Daoy (cell line): ENCODE results near the gene CREG1. TPM values are rescaled to one million over a fixed set of nuclear protein-coding genes. Genes with fewer than 3 reads are reported as not detected.
"Not testable (repeated sequence)": the region's sequence is repeated elsewhere in the genome, so short reads cannot be mapped to it uniquely, and the experiment has no call there.

Experiments
- DNase-seq: peaks from one replicate; pipeline ENCODE4 v3.0.0-alpha.2; 2015; ENCODE audit warnings: low read depth
- total RNA-seq: library from RNA; depleted of rRNA; stranded (reverse); fragments of >200 nt; shearing (Covaris generic); gene quantifications from 2 replicates; pipeline ENCODE4 v1.2.3, GENCODE V29; 2014

CREG1 gene
- total RNA-seq, 1 experiment from 2014 or later, result 43.8 TPM

DNA sequence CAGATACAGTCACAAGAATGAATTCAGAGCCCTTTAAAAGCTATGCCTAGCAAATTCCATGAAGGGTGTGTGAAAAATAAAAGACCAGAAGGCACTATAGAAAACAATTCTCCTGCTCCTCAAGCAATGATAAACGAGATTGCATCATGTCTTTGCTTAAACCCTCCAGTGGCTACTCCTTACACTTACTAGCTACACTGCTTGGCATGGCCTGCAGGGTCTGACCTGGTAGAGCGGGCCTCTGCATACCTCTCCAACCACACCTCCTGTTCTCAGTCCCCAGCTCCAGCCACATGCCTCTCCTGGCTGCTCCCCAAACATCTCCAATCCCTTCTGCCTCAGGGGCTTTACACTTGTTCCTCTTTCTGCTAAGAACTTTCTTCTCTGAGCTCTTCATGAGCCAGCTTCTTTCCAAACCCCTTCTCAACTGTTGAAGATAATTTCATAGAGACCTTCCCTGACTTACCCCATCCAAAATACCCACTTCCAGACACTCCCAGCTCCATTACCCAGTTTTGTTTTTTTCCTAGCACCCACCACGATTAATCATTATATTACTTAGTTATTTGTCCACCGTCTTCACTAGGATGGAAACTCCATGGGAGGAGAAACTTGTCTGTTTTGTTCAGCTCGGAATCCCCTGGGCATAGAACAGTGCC is 11.2 kb upstream of the CREG1 start:
- DNase-seq, result no peak

DNA sequence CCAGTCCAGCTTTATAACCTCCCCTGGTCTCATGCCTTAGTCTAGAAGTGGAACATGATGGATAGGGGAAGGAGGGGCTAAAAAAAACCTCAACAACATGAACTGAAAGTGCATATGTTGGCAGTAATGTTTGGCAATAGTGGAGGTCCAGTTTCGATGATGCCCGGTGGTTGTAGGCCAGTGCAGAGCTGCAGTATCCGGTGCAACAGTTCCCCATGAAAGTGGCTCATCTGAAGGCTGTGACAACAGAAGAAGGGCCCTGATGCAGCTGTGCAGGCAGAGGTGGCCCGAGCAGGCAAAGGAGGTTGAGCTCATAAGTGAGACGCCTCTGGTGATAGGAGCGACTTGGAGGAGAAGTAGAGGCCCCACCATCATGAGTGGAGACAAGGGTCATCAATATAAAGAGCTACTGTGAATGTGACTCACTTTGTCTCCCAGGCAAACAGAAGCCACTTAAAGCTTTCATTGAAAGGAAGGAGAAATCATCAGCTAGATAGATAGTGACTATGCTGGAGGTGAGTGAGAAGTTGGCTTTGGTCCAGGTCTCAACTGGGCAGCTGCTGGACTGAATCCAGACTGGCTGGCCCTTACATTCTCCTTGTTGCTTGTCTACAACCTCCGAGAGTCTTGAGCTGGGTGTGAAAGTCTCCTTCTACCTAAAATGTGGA is 10.2 kb upstream of the CREG1 start:
- peak; percentile 37 for DNase-seq

DNA sequence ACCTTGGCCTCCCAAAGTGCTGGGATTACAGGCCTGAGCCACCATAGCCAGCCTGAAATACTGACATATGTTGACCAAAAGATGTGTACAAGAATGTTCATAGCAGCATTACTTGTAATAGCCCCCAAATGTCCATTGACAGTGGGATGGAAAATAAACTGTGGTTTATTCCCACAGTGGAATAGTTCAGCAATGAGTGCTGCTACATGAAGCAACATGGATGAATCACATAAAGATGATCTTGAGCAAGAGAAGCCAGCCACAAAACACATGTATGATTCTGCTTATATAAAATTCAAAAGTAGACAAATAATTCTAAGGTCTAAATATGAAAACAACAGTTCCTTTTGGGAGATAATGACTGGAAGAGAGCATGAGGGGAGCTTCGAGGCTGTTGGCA is 9.1 kb upstream of the CREG1 start:
- DNase-seq, result no peak

DNA sequence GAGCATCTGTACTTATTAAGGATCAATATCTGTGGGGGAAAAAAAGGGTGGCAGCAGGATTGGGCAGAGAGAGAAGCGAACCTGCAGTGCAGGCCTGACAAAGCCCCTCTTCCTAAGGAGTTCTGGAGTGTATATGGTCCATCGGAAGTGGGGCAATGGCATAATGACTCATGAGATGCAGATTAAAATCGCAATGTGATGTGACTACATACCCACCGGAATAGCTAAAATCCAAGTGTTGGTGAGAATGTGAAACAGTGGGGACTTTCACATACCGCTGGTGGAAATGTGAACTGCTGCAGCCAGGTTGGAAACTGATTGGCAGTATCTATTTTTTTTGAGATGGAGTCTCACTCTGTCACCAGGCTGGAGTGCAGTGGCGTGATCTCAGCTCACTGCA is 8.2 kb upstream of the CREG1 start:
- peak; percentile 37 for DNase-seq

DNA sequence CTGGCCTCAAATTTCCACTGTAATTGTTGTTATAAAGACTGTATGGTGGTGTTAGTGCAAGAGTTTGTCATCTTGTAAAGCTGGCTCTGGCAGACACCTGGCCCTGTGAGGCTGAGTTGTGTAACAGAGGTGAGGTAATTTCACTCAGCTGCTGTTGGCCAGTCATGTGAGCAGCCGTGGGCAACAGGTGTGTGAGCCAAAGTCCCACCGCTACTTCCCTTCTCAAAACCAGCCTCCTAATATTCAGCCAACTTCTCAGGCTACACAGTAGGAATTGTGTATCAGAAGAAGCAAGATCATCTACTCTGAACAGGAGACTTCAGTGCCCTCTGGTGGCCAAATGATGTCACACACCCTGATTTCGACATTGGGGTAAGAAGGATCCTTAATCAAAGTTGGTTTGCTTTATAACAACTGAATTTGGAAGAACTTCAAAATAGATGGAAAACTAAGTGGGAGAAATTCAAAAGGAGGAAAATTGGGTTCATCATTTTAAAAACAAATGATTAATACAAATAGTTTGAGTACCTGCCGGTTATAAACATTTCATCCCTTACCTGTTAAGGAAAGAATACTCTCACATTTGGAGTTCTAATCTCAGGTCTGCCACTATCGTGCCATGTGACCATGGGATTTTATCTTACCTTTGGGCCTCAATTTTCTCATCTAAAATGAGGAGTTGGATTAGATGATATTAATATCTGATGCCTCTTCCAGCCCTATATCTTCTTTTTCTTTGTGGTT is 2.6 kb upstream of the CREG1 start:
- DNase-seq, result peak; percentile 64

DNA sequence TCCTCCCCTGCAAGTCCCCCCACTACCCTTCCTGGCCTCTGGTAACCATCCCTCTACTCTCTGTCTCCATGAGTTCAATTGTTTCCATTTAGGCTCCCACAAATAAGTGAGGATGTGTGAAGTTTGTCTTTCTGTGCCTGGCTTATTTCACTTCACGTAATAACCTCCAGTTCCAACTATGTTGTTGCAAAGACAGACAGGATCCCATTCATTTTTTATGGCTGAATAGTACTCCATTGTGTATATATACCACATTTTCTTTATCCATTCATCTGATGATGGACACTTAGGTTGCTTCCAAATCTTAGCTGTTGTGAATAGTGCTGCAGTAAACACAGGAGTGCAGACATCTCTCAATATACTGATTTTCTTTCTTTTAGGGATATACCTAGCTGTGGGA is 1.5 kb upstream of the CREG1 start:
- not testable (repeated sequence) for DNase-seq

DNA sequence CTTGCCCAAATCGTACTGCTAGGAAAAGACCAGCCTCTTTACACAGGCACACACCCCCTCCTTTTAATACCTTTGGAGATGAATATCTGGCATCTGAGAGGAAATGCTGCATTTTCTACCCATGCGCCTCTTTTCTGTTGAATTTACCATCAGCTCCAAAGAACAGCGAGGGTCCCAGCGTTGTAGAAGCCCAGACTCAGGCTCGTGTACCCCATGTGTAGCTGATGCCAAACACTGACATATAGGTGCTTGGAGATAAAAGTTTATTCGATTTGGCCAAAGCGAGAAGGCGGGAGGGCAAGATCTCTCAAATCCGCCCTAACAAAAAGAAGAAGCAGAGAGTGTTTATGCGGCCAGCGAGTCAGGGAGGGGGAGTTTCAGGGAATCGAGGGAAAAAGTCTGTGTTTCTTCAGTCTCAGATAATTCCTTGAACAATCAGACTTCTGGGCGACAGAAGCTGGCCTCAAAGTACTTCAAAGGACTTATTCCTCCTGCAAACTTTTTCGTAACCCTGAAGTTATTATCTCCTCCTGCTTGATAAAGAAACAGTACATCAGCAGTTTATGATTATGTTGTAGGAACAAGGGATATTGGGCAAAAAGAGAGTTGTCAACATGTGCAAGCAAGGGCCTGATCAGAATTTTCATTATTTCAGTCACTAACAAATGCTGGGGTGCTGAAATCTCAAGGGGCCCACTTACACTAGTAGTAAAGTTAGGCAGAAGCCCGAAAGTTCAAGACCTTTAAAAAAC is 642 bp upstream of the CREG1 start:
- no peak for DNase-seq

DNA sequence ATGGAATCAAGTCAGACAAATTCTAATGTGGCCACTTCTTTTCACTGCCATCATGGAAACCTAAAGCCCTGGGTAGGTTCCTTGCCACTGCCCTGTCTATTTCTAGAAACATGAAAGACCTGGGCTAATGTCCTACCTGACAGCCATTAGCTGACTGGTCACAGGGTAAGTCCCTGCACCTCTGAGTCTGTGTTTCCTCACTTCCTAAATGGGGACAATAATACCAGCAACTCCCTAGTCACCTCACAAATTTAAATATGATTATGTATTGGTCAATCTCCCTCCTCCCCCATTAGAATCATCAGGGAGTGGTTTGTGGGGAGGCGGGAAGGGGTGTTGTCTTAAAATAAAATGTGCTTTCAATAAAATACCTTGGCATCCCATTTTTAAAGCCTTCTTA is 2.2 kb downstream of the CREG1 start:
- DNase-seq, result no peak

DNA sequence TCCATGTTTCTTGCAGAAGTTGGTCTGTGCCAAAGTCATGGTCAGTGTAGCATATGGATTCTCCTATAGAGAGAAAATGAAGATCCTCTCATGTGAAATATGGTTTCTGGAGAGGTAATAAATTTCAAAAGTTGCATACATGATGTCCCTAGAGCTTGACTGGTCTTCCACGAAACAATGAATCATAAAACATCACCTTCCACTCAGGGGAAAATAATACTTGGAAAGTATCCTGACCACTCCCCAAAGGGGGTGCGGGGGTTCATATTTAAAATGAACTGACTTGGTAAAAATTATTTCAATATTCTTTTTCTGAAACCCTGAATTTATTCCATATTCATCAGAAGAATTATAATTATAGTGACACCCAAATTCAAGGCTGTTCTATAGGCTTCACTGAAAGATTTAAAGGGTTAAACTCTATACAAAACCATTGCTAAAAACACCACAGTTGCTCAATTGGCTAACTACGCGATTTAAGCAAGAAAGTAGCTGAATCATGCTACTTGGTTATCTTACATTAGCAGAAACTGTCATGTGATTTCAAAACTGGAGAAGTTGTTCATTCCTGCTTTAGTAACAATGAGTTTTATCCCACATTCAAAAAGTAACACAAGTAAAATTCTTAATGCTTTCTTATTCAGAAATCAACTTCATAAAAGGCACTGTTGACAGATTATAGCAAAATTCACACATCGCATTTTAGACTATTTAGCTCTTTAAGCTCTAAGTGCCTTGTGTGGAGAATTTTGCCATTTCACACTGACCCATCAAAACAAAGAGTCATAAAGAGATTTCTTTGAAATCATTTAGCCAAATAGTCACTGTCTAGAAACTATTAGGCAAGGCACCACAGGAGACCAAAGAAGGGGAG is 5.3 kb downstream of the CREG1 start:
- no peak for DNase-seq

DNA sequence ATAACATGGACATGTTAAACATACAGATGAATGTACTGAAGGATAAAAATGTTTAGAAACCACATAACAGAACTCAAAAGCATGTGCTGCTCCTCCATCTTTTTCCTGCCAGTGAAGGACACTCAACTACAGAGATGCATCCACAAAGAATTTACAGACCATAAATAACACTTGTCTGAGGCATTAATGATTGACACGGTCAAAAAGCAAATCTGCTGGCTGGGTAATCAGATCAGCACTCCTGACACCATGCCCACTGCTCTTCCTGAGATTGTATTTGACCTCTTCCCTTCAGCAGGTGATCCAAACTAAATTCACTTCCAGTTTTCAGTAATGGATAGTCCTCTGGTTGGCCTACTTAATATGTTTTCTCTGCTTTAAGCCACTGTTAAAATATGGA is 6.6 kb downstream of the CREG1 start:
- DNase-seq, result no peak

DNA sequence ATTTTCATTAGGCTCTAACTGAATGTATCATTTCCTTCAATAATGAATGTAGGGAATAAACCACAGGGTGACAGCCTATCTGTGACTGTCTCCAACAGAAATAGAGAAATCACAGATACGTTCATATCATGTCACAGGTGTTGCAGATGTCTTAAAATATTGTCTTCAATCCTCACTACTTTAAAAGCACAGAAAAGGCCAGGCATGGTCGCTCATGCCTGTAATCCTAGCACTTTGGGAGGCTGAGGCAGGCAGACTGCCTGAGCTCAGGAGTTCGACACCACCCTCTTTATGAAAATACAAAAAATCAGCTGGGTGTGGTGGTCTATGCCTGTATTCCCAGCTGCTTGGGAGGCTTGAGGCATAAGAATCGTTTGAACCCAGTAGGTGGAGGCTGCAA is 8.2 kb downstream of the CREG1 start:
- DNase-seq, result no peak

DNA sequence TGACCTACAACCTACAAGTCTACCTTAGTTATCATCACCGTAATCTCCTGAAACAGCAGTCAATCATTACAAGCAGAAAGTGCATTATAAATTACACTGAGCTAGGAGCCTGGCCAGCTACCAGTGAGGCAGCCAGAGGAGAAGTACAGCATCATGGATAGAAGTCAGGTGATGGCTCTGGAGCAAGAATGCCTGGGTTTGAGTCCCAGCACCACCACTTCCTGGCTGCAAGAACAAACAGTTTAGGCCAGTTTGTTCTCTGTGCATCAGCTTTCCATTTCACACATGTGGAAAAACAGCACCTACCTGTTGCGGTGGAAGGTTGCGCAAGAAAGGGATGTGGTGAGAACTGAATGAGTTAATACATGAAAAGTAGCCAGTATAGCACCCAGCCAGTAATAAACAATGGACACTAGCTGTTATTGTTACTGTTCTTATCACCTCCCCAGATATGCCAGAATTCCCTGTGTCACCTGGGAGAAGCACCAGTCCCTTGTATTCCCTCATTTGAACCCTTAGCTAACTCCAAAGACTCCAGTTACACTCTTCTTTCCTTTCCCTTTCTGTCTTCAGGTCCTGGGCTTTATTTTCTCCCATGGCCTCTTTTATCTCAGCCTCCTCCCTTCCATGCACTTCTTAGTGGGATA is 9.0 kb downstream of the CREG1 start:
- no peak for DNase-seq

DNA sequence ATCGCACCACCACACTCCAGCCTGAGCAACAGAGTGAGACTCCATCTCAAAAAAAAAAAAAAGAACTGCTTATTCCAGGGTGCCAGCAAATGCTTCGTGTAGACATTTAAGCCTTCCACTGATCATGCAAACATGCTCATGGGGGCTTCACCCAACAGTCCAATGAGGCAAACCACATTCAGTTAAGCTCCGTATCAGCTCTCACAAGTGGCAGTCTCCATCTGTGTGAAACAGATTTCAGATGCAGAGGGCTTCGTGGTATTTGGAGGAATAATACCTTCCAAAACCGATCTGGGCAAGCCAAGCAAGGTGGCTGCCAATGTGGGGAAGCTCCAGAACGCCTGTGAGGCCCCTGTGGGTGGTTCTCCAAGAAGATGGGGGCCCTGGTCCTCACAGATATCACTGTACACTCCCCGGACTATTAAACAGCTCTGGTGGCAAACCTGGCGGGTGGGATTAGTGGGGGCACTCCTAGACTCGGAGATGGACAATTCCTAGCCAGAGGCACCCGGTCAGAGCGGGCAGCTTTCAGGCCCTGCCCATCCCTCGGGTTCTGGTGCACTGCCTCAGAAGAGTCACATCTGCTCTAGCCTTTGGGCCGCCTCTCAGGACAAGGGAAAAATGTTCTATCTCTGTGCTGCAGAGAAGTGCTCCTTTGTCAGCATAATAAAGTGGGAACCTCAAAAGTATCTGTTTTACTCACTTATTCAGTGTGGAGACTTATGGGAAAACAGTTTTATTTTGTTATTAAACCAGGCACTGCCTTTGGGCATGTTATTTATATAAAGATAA is 10.2 kb downstream of the CREG1 start:
- DNase-seq, result no peak

DNA sequence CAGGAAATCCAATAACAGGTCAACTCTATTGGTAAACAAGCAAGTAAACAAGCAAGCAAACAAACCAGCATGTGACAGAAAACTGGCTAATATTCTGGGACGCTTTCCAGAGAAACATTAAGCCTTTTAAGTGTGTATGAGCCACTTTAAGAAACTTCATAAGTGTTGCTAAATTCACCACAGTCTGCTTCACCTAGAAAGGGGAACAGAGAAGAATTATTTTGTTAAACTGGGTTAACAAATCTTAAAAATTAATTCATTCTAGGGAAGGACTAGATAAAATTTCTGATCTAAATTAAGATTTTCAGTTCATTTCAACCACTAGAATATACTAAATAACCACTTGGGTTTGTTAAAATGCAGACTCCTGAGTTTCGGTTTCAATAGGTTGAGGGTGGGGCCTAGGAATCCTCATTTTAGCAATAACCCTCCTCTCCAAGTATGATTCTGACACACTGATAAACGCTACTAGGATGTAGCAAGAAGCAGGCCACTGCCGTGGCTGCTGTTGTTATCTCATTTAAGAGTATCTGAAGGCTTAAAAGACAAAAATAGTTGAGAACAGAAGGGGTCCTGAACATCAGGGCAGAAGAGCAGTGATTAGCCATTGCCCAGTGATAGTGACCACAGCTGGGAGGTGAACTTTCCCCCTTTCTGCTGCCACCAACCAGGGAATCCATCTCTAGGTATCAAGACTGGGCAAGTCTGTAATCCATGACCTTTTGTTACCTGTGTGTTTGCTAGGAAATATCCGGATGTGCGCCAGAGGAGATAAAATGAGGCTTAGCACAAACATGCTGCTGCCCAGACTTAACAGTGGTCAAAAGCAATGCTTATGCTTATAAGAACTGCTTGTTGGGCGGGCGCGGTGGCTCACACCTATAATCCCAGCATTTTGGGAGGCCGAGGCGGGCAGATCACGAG is 11.2 kb downstream of the CREG1 start:
- DNase-seq, result no peak

DNA sequence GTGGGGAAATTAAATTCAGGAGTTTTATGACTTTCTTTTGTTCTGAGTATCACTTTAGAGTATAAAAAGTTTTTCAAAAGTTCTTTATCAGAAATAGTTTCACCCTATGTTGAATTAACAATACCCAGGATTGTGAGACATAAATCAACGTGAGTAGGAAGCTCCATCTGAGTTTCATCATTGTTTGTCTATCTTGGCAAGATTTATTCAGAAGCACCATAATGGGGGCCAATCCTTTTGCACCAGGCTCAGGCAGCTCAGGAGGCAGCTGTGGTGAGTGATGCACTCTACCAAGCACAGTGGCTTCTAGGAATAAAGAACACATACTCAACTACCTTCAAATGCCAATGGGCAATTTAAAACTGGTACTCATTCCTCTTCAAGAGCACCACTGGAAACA is 12.0 kb downstream of the CREG1 start:
- peak; percentile 51 for DNase-seq

DNA sequence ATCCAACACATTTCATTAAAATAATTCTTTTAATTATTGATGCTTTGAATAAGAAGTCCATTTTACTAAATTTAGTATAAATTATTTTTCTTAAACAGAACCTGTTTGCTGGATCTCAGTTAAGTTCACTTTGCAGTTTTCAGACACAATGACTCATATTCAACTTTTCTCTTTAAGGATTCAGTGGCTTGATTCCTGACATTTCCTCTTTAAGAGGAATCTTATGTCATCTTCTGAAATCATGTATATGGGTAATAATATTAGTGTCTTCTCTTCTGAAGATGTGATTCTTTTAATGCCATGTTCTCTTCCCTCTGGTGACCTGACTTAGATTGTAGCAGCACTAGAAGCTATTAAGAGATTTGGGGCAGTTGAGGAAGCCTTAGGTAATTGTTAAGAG is 12.6 kb downstream of the CREG1 start:
- DNase-seq, result no peak

DNA sequence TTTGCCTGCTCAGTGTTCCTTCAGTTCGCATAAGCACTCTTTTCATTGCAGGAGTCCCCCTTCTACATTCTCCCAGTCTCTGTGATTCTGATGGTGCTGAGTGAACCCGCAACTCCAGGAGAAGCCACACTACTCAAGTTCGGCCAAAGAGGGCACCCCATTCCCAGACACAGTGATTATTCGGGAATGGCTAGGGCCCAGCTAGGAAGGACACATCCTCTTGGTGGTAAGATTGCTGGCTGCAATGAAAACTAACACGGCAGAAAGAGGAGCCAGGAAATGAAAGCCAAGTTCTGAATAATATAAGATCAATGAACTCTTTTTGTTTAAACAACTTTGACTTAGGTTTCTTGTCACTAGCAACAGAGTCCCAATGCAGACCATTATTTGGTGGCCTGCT is 14.9 kb downstream of the CREG1 start:
- no peak for DNase-seq

DNA sequence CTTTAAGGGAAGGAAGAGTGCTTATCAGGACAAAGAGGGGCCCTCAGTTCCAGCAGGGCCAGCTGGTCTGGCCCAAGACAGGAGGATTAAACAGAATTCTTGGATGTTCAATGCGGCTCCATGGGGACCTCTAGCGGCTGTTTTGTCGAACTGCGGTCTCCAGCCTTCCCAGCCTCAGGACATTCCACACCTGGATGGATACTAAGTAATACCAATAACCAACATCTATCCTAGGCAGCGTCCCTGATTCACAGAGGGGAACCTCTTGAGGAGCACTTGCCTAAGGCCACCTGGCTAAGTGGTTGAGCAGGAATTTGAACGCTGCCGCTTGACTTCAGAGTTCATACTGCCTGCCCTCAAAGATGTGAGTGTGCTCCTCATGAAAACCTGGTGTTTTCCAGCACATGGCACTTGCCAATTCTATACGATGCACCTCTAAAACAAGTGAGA is 19.7 kb downstream of the CREG1 start:
- DNase-seq, result peak; percentile 59
